HG03280 (cell line): ENCODE results near the gene ZNF664.

Experiments
- ATAC-seq: cut with Tn5 transposase; IDR thresholded peaks from one replicate; pipeline ENCODE4 v1.9.1; 2021; ENCODE audit warnings: mild to moderate bottlenecking, moderate library complexity; ENCODE audit not compliant: unreplicated experiment

The ZNF664 gene

DNA sequence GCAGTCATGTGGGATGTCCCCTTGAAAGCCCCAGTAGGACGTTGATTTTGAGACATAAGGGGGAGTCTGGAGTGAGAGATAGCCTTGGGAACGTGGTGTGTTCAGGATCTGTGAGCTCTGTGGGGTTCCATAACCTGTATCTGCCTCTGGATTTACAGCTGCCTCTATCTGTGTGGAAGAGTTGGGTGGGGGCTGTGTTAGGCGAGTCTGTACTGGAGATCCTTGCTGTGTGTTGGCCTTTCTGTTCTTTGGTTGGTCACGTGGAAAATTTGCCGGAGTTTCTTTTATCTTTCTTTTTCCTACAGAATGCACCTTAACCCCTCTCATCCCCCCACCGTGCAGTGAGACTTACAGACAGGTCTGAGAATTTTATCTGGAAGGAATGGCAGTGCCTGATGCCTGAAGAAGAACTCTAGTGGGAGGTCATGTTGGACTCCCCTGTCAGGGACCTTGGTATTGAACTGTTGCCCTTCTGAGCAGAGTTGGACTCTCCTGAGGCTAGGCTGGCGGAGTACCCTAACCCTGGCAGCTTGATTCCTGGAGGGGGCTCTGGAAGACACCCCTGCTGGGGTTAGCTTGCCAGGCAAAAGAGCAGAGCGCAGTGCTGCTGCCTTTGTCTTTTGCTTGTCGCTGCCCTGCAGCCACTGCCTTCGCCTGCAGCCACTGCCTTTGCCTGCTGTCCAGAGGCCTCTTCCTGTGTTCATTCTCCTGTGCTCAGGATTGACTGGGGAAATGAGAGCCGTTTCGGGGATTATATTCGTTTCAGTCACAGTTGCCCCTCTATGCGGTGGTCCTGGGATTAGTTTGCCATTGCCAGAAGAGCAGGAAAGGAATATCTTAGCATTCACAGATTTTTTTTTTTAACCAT, 34.1 kb downstream of the ZNF664 start:
- no peak for ATAC-seq

DNA sequence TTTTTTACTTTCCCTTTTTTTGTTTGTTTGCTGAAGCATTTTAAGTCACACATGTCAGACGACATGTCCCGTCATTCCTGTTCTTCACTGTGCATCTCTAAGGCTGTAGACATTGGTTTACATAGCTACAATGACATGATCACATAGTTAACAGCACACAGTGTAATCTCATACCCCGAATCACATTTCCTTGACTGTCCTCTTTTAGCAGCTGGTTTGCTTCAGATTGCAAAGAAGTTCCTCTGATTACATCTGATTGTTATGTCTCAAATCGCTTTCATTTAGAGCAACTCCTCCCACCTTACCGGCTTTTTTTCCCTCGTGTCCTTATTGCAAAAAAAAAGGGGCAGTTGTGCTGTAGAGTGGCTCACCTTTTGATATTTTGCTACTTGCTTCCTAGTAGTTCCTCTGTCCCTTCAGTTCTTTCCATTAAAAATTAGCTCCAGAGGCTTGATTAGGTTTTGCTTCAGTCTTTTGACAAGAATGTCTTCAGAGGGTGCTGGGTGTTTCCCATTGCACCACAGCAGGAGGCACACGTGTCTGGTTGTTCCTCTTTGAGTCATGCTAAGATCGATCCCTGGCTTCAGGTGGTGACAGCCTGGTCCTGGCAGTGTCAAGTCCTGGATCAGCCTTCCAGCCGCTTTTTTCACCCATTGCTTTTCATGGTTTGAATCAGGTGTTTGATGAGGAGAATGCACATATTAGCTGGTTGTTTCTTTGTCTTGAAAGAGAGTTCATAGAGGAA, 35.0 kb downstream of the ZNF664 start:
- ATAC-seq, result no peak

DNA sequence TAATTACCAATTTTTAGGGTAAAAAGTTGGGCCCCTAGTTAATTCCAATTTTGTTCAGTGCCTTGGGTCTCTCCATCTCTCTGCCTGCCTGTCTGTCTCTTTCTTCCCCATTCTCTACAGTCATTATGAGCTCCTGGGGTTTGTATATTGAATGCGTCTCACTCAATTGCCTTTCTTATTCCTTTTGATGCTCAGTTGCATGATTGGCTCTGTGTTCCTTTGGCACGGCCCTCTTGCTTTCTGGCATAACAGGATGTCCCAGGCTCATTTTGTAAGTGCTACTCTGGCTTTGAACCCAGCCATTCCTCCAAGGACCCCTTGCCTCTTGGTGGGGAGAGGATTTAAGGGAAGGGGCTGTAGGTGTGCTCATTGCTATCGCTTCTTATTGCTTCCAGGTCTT, 35.6 kb downstream of the ZNF664 start:
- no peak for ATAC-seq

DNA sequence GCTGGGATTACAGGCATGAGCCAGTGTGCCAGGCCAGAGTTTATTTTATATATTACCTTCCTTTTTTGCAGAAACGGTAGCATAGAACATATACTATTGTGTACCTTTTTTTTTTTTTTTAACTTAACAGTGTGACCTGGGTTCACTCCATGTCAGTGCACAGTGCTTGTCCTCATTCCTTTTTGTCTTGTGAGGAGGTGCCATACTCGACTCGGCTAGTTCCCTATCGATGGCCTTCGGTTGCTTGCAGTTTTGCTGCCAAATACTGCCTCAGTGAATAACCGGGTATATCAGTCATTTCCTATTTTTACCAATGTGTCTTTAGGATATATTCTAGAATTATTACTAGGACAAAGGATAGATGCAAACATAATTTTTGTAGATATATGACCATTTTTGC, 36.8 kb downstream of the ZNF664 start:
- no peak for ATAC-seq

DNA sequence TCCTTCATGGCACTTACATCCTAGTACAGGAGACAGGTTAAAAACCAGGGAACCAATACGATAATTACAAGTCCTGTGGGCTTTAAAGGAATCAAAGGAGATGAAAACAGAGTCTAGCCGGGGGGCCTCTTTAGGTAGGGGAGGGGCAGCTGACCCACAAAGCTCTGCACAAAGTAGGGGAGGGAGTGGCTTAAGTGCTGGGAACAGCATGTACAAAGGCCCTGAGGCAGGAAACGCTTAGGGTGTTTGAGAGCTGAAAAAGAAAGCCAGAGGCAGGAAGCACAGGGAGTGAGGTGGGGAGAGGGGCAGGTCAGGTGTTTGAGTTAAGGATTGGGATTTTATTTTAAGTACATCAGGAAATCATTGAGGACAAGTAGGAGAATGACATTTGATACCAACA, 37.7 kb downstream of the ZNF664 start:
- ATAC-seq, result no peak

DNA sequence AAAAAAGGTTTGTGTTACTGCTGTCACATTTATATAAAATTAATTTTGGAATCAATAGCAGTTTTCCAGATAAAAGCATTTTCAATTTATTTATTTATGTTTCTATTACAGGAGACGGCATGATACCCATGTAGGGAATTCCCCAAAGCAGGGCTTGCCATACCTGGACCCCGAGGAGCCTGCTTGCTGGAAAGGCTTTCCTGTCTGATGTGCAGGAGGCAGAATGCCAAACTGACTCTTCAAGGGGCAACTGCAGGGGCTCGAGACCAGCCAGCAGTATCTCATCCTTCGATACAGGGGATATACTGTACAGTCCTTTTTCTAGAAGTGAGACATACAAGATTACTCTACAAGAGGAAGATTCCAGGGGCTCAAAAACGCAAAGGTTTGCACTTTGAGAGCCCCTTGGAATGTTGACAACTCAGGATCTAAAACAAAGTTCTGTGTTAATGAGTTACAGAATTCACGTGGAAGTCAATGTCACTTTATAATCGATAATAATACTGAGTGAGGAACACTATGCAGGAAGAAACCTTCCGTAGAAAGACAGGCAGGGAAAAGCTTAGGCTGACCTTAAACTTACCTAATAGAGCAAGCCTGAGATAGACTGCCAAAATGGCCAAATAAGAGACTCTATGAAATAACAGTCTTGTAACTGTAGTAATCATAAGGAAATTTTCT, 38.6 kb downstream of the ZNF664 start:
- ATAC-seq, result no peak

DNA sequence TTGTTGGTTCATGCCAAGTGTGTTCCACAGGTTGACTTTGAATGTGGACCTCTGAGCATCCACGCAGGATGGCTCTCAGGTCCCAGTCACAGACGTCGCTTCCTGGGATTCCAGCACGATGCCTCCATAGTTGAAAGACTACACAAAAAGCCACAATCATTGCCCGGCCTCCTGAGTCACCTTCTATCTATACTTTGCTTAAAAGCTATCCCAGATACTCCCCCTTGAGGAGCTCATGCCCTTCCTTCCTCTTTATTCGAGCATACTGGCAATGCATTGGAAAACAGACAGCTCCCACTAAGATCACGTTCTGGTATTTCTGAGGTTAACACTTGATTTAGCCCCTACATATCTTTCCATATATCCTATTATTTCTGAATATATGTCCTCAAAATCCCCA, 40.1 kb downstream of the ZNF664 start:
- ATAC-seq, result no peak

DNA sequence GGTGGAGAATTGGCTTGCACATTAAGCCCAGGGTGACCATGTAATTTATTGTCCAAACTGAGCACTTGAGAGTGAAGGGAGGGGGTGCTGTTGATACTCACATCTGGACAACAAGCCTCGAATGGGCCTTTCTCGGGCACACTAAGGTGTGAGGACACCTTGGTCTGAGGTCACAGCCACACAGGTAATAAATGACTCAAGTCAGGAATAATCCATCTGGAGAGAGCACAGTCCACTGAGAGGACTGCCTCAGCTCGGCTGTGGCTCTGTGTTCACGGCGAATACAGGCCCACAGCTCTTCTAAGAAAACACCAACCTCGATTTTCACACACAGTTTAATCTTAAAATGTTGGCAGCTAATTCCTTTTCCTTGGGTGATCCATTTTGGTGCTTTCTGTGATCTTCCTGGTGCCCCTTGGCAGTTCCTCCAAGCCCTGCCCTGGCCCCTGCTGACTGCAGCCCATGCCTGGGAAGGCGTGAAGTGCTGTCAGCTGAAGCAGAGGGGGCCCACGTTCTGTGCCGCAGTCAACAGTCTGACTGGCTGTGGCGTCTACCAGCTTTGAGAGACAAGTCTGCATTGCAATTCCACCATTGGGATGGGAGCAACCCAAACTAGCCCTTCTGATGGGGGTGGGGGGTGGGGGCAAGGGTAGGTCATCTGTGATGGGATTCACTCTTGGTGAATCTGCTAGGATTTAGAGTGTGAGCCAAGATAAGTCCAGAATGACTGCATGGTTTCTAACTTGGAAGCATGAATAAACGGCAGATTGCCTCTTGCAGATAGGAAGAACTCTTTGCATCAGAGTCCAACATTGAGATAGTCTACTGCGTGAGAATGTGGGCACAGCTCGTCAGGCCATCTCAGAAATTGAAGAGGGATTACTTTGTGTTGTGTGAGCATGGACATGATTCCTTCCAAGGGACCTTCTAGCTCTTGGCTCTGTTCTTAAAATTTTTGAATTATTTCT, 42.8 kb downstream of the ZNF664 start:
- no peak for ATAC-seq

DNA sequence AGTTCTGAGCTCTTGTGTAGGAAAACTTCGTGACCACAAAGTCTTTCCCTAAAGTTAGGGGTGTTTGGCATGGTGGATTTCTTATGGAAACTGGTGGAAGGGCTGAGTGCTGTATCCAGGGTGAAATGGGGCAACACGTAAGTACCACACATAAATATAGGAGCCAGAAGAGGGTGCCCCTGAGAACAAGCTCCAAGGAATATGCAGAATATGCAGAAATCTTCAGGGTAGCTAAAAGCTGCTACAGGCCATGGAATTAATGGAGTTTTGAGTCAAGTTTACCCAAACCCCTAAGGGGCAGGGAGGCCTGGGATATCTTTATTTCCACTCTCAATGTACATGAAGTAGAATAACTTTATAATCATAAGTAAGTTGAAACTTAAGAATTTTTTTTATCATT, 44.0 kb downstream of the ZNF664 start:
- no peak for ATAC-seq

DNA sequence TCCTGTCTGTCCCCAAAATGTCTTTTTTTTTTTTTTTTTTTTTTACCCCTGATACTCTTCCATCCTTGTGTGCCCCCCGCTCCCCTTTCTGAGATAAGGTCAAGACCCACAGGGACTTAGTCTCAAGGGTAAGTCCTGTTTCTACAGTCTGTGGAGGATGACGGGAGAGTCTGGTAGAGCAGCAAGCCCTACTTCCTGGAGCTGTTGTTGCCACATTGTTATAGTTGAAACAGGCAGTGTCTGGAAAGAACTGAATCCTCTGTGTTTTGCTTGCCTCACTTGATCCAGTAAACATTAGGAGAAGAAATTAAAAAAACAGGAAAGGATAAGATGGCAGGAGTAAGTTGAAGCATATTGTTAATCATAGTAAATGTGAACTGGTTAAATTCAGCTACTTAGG, 45.5 kb downstream of the ZNF664 start:
- ATAC-seq, result no peak

DNA sequence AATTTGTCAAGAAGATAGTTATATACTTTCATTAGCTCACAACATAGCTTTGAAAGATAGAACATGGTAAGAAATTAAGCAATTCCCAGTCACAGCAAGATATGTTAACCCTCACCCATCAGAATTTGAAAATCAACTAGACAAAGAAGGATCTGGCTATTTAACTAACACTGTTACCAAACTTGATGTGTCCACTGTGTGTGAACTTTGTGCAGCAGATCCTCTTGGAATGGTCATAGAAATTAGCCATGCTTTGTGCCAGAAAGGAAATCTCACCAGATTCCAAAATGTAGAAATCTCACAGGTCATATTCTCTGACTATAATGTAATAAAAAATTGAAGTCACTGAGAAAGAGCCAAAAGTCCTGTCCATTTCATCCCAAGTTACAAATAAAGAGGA, 46.1 kb downstream of the ZNF664 start:
- ATAC-seq, result no peak

DNA sequence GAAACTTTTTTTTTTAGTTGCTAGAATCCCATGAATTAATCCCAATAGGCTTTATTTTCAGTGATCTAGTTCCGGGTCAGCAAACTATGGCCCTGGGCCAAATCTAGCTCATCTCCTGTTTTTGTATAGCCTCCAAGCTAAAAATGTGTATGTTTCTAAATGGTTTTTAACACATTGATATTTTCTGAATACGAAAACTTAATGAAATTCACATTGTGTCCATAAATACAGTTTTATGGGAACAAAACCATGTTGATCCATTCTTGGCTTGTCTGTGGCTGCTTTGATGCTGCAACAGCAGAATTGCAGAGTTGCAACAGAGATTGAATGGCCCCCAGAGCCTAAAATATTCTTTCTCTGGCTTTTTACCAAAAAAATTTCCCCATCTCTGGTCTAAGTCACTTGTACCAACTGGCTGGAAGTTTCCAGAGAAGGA, 47.5 kb downstream of the ZNF664 start:
- ATAC-seq, result no peak

DNA sequence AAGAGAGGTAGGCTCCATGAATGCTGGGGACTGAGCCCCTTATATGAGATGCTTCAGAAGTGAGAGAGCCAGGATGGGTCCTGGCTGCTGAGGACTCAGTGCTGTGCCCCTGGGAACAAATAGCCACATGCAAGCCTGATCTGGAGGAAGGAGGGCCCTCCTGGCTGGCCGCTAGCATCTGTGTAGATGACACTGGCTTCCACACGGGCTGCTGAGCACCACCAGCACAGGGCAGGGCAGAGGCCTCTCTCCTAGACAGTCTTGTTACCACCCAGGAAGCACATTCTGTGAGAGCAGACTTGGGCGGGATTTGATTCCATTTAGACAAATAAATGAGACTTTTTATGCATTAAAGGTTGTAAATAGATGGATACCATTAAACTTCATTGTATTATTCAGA, 48.0 kb downstream of the ZNF664 start:
- no peak for ATAC-seq

DNA sequence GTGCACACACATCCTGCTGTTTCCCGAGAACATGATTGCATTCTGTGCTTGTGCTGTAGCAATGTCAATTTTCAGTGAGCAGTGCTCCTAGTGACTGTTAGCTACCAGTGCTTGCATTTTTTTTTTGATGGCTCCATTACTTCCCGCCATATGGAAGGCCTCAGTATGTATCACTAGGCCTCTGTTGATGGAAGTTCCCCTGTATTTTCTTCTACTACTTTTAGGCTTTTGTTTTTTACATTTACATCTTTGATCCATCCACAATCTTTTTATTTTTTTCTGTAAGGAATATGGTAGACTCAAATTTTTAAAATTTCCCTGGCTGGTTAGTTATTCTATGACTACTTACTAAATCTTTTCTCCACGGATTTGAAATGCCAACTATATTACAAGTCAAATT, 49.1 kb downstream of the ZNF664 start:
- ATAC-seq, result no peak

DNA sequence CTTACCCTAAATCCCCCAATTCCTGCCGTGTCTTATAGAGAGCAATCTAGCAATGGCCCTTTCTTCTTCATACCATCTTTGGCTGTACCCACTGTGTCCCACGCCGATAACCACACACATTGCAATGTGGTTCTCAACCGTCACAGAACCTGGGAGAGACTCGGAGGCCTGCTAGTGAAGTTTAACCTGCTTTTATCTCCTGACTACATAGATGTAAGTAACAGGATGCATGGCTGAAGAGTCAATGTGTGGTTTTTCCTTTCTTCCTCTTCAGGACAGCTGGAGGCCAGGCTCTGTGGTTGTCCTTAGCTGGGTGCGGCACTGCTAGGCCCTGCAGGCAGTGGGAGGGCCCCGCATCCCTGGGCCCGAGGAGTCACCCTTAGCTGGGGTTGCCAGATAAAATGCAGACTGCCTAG, 51.3 kb downstream of the ZNF664 start:
- ATAC-seq, result no peak

DNA sequence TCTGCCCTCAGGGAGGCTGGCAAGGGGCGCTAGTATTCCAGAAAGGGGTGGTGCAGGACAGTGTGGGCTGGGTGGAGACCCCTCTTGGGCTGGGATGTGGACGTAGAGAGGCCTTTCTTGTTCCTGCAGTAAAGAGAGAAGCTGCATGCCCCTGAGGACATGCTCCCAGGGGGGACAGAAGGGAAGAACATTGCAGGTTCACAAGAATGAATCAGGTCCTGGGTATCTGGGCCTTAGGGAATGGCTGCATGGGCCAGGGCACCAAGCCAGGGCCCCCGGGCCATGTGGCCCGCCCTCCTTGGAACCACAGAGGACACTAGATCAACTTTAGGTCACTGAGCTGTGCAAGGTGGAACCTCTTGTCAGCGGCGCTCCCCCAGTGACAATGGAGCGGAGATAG, 51.8 kb downstream of the ZNF664 start:
- ATAC-seq, result no peak

DNA sequence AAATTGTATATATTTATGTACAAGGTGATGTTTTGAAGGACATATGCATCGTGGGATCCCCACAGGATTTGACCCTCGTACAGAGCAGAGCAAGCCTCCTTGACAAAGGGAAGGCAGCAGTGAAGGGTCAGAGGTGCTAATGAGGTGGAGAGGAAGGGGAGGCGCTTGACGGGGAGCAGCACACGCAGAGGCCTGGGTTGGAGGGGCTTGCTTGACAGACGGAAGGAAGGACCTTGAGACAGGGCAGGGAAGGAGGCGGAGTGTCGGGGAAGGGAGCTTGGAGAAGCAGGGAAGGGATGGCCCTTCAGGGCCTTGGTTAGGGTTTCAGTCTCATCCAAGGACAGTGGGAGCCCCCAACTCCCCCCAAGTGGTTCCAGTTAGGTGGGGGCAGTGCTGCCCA, 52.6 kb downstream of the ZNF664 start:
- no peak for ATAC-seq

DNA sequence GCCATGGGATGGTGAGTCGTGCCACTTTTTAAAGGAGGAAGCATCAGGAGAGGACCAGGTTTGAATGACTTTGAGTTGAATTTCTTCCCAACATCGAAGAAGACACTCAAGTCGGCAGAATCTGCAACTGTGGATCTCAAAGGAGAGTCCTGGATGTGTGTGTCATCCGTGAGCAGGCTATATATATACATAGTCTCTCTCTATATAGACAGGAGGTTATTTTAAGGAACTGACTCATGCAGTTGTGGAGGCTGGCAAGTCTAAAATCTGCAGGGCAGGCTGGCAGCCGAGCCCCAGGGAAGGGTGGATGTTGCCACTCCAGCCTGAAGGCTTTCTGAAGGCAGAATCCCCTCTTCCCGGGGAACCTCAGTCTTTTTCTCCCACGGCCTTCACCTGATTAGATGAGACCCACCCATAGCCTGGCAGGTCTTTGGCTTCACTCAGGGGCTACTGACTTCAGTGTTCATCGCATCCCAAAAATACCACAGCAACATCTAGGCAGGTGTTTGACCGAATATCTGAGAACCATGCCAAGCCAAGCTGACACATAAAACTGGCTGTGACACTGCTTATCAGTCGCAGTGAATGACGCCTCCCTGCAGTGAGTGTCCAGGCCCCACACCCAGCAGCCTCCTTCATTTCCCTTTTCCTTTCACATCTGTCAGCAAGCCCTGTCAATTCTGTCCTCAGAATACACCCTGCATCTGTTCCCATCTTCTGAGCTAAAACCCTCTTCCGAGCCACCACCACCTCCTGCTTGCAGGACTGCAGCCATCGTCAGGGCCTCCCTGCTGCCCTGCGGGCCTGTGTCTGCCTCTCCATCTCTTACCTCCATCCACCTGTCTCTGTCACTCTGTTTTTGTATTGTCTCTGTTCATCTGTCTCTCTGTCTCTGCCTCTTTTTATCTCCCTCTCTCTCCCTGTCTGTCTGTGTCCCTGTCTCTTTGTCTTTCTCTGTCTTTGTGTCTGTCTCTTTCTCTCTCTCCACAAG, 54.0 kb downstream of the ZNF664 start:
- no peak for ATAC-seq

DNA sequence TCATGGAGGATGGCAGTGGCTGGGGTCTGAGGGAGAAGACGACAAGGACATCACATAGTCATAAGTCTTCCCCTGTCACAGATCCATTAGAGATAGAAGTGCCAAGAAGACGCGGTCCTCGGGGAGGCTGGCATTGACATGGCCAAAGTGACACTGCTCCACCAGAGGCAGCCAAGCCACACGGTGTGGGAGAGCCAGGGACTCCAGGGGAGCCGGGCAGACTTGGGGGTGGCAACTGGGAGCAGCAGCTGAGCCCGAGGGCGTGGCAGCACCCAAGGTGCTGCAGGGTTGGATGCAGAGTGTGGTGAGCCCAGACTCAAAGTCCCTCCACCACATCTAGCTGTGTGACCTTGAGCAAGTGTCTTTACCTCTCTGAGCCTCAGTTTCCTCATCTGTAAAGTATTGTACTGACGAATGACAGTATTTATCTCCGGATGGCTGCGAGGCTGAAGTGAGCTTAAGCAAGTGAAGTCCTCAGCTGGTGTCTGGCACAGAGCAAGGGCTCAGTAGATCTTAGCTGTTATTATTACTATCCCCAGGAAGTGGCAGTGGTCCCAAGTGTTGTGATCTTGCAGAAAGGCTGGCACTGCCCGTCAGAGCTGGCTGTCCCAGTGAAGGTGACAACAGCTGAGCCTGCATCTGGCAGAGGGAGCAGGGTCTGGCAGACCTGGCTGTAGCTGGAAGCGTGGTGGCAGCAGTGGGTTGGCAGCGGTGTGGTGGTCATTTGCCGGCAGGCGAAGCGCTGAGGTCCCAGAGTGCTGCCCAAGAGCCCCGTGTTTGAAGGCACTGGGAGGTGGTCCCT, 54.9 kb downstream of the ZNF664 start:
- ATAC-seq, result no peak
